HCT116 (cell line): ENCODE measurements around the gene ELP2. TPM values are rescaled to one million over a fixed set of nuclear protein-coding genes. Genes with fewer than 3 reads are reported as not detected.

Source experiments
- ATAC-seq: fragments of 200-7000 bp; cut with Tn5 transposase; 2 replicates; pipeline ENCODE4 v1.9.1; 2020; ENCODE audit warnings: mild to moderate bottlenecking, moderate library complexity
- BruUV-seq: library from RNA; stranded (reverse); fragments of 400-500 nt; replicated peaks from 2 replicates; lab custom pipeline; 2021; lab: Mats Ljungman, UMichigan
- CTCF ChIA-PET: fragments of 300-600 bp; sonication (Branson Sonifier 250); formaldehyde crosslinking; loops from one replicate; lab custom pipeline; 2021; ENCODE audit warnings: antibody characterized with exemption; lab: Charles Lee
- POLR2A ChIA-PET: fragments of 300-600, 350-600 bp; sonication (Branson Sonifier 250); formaldehyde crosslinking; loops from one replicate; lab custom pipeline; 2021; ENCODE audit warnings: antibody characterized with exemption; lab: Charles Lee
- RAD21 ChIA-PET, 2 experiments: fragments of 300-600 bp; sonication (Branson Sonifier 250); formaldehyde crosslinking; loops; one replicate each; lab custom pipeline; 2023; ENCODE audit warnings: low total read pairs in 2 of 2; ENCODE audit not compliant: uncharacterized antibody in 2 of 2, unreplicated experiment in 2 of 2, low non-redundant PET in 1 of 2; lab: Charles Lee
- DNase-seq: peaks from one replicate; pipeline ENCODE4 v3.0.0-alpha.2; 2010; ENCODE audit warnings: low read depth, low spot score
- H2AFZ ChIP-seq: fragments of 200-600 bp; shearing (Covaris generic), sonication (generic); 2 replicates; pipeline ENCODE4 v1.6.1; 2017; ENCODE audit warnings: low read depth, mixed run types, mixed read lengths, antibody characterized with exemption, low read length; ENCODE audit not compliant: poor library complexity, severe bottlenecking
- H3K27ac ChIP-seq: 2 replicates; pipeline ENCODE4 v1.5.1; 2012; ENCODE audit warnings: low read depth, low read length
- H3K27me3 ChIP-seq: fragments of 200-600 bp; sonication (generic); 2 replicates; pipeline ENCODE4 v1.6.1; 2016; ENCODE audit warnings: mixed run types, low read length, mixed read lengths; ENCODE audit not compliant: insufficient read depth
- H3K36me3 ChIP-seq, 2 experiments: fragments of 200-500 bp in 1 of 2; fragments of 200-600 bp in 1 of 2; sonication (Bioruptor generic) in 1 of 2; sonication (generic) in 1 of 2; 2 replicates each; pipeline versions ENCODE4 v1.5.1 to v1.6.1; 2014 to 2016; ENCODE audit warnings: low read length in 2 of 2, inconsistent platforms in 1 of 2, mixed read lengths in 1 of 2, mixed run types in 1 of 2; ENCODE audit not compliant: insufficient read depth in 2 of 2, control insufficient read depth in 1 of 2
- H3K4me1 ChIP-seq, 2 experiments: fragments of 200-600 bp in 1 of 2; sonication (generic) in 1 of 2; 2 replicates each; pipeline versions ENCODE4 v1.5.1 to v1.6.1; 2012 to 2017; ENCODE audit warnings: low read length in 2 of 2, inconsistent platforms in 1 of 2, mild to moderate bottlenecking in 1 of 2, mixed read lengths in 1 of 2, mixed run types in 1 of 2, moderate library complexity in 1 of 2; ENCODE audit not compliant: insufficient read depth in 2 of 2, control insufficient read depth in 1 of 2
- H3K4me2 ChIP-seq: fragments of 200-600 bp; sonication (generic); 2 replicates; pipeline ENCODE4 v1.6.1; 2017; ENCODE audit warnings: mixed run types, low read length, mixed read lengths
- H3K4me3 ChIP-seq, 2 experiments: fragments of 200-600 bp in 1 of 2; sonication (generic) in 1 of 2; replicated peaks in 1 of 2; 2 replicates each; pipeline ENCODE4 v1.5.1; 2011 to 2016; ENCODE audit warnings: low read length in 2 of 2, control low read depth in 1 of 2, low read depth in 1 of 2, mild to moderate bottlenecking in 1 of 2, mixed read lengths in 1 of 2, mixed run types in 1 of 2
- H3K79me2 ChIP-seq: fragments of 200-600 bp; sonication (generic); 2 replicates; pipeline ENCODE4 v1.6.1; 2017; ENCODE audit warnings: mild to moderate bottlenecking, mixed run types, low read length, moderate library complexity, mixed read lengths; ENCODE audit not compliant: insufficient read depth
- H3K9ac ChIP-seq: fragments of 200-600 bp; sonication (generic); 2 replicates; pipeline ENCODE4 v1.6.1; 2016; ENCODE audit warnings: low read length, mixed read lengths
- H3K9me2 ChIP-seq: fragments of 200-600 bp; sonication (generic), shearing (Covaris generic); 2 replicates; pipeline ENCODE4 v1.6.1; 2017; ENCODE audit warnings: mixed run types, mild to moderate bottlenecking, moderate library complexity; ENCODE audit not compliant: insufficient read depth
- H3K9me3 ChIP-seq, 2 experiments: fragments of 200-500 bp in 1 of 2; fragments of 200-600 bp in 1 of 2; sonication (Bioruptor generic) in 1 of 2; sonication (generic) in 1 of 2; 2 replicates each; pipeline ENCODE4 v1.6.1; 2014 to 2017; ENCODE audit warnings: low read length in 2 of 2, mixed read lengths in 2 of 2, inconsistent platforms in 1 of 2, low read depth in 1 of 2, mild to moderate bottlenecking in 1 of 2, mixed run types in 1 of 2, moderate library complexity in 1 of 2; ENCODE audit not compliant: control insufficient read depth in 1 of 2, insufficient read depth in 1 of 2
- H4K20me1 ChIP-seq: fragments of 200-600 bp; sonication (generic), shearing (Covaris generic); 2 replicates; pipeline ENCODE4 v1.6.1; 2017; ENCODE audit warnings: mixed run types, mild to moderate bottlenecking, moderate library complexity; ENCODE audit not compliant: insufficient read depth
- CBX3 ChIP-seq: IDR thresholded peaks from 2 replicates; pipeline ENCODE4 v1.6.1; 2012; ENCODE audit warnings: low read depth
- CEBPB ChIP-seq: IDR thresholded peaks from 2 replicates; pipeline ENCODE4 v1.6.1; 2012; ENCODE audit warnings: low read depth
- EGR1 ChIP-seq: IDR thresholded peaks from 2 replicates; pipeline ENCODE4 v1.6.1; 2012; ENCODE audit warnings: low read depth
- ELF1 ChIP-seq: IDR thresholded peaks from 2 replicates; pipeline ENCODE4 v1.6.1; 2012; ENCODE audit warnings: low read depth, borderline replicate concordance
- FOSL1 ChIP-seq: IDR thresholded peaks from 2 replicates; pipeline ENCODE4 v1.6.1; 2012; ENCODE audit warnings: low read depth
- JUND ChIP-seq: IDR thresholded peaks from 2 replicates; pipeline ENCODE4 v1.6.1; 2012
- POLR2AphosphoS5 ChIP-seq: IDR thresholded peaks from 2 replicates; pipeline ENCODE4 v1.6.1; 2011; ENCODE audit warnings: mild to moderate bottlenecking, low read depth, low read length, moderate library complexity
- RAD21 ChIP-seq: IDR thresholded peaks from 2 replicates; pipeline ENCODE4 v1.6.1; 2012; ENCODE audit warnings: low read depth, mild to moderate bottlenecking
- SIN3A ChIP-seq: IDR thresholded peaks from 2 replicates; pipeline ENCODE4 v1.6.1; 2012; ENCODE audit warnings: low read depth
- TCF7L2 ChIP-seq: IDR thresholded peaks from 2 replicates; pipeline ENCODE4 v1.7.0; 2011; ENCODE audit warnings: borderline replicate concordance, inconsistent platforms; ENCODE audit not compliant: insufficient read depth, insufficient read length; ENCODE audit errors: extremely low read depth
- YY1 ChIP-seq: IDR thresholded peaks from 2 replicates; pipeline ENCODE4 v1.6.1; 2011; ENCODE audit warnings: low read length, low read depth, moderate library complexity, mild to moderate bottlenecking; ENCODE audit not compliant: insufficient replicate concordance; ENCODE audit errors: extremely low read depth
- ZBTB33 ChIP-seq: IDR thresholded peaks from 2 replicates; pipeline ENCODE4 v1.6.1; 2011; ENCODE audit warnings: mild to moderate bottlenecking, low read length, moderate library complexity; ENCODE audit not compliant: insufficient replicate concordance; ENCODE audit errors: extremely low read depth
- ZFX ChIP-seq: fragments of 450-650 bp; IDR thresholded peaks from 2 replicates; pipeline ENCODE4 v1.6.1; 2017
- intact Hi-C: fragments of 100-400 bp; cut with micrococcal nuclease; formaldehyde crosslinking; loops from 2 replicates; pipeline ENCODE4 v1.10.0; 2022
- total RNA-seq: library from RNA; stranded (reverse); gene quantifications from one replicate; pipeline ENCODE4 v1.2.1, GENCODE V29; 2021; ENCODE audit not compliant: unreplicated experiment
- TF ChIP-seq, protein P1 (sequence below): IDR thresholded peaks from 2 replicates; pipeline ENCODE4 v1.6.1; 2012
- TF ChIP-seq, protein P2 (sequence below): IDR thresholded peaks from 2 replicates; pipeline ENCODE4 v1.6.1; 2012; ENCODE audit warnings: low read depth
- TF ChIP-seq, protein P3 (sequence below): IDR thresholded peaks from 2 replicates; pipeline ENCODE4 v1.6.1; 2012
- TF ChIP-seq, protein P4 (sequence below), 3 experiments: fragments of 200-600 bp in 1 of 3; sonication (generic) in 1 of 3; IDR thresholded peaks in 2 of 3; conservative IDR thresholded peaks in 1 of 3; 2 replicates each; pipeline ENCODE4 v1.5.1; 2012 to 2017; ENCODE audit warnings: low read depth in 2 of 3, low read length in 2 of 3, antibody characterized with exemption in 1 of 3, borderline replicate concordance in 1 of 3, control low read depth in 1 of 3, mild to moderate bottlenecking in 1 of 3, mixed read lengths in 1 of 3, mixed run types in 1 of 3, moderate library complexity in 1 of 3; ENCODE audit not compliant: insufficient read depth in 1 of 3

The ELP2 gene
- total RNA-seq, 1 experiment from 2014 or later = 109 TPM

- H3K27ac ChIP-seq = no peak overlapping the region
- intact Hi-C loops = no loop called here
- BruUV-seq = no TSS peak
- no peaks in the 10 kb centered on the region for H4K20me1 ChIP-seq
- CTCF ChIA-PET = no interaction called here
- no peaks in the 10 kb centered on the region for H3K9me2 ChIP-seq
- ATAC-seq (no peak), DNase-seq (no peak)
- H2AFZ ChIP-seq = no peak overlapping the region
- H3K4me3 ChIP-seq = no peak overlapping the region
- H3K4me1 ChIP-seq = no peaks in the 10 kb centered on the region
- H3K9me3 ChIP-seq = no peaks in the 10 kb centered on the region
- no peaks in the 10 kb centered on the region for H3K27me3 ChIP-seq
- TF ChIP-seq ZFX = no peak
- TF ChIP-seq POLR2AphosphoS5 = no peak
- TF ChIP-seq, protein P1, sequence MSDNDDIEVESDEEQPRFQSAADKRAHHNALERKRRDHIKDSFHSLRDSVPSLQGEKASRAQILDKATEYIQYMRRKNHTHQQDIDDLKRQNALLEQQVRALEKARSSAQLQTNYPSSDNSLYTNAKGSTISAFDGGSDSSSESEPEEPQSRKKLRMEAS = no peak
- TF ChIP-seq, protein P2, sequence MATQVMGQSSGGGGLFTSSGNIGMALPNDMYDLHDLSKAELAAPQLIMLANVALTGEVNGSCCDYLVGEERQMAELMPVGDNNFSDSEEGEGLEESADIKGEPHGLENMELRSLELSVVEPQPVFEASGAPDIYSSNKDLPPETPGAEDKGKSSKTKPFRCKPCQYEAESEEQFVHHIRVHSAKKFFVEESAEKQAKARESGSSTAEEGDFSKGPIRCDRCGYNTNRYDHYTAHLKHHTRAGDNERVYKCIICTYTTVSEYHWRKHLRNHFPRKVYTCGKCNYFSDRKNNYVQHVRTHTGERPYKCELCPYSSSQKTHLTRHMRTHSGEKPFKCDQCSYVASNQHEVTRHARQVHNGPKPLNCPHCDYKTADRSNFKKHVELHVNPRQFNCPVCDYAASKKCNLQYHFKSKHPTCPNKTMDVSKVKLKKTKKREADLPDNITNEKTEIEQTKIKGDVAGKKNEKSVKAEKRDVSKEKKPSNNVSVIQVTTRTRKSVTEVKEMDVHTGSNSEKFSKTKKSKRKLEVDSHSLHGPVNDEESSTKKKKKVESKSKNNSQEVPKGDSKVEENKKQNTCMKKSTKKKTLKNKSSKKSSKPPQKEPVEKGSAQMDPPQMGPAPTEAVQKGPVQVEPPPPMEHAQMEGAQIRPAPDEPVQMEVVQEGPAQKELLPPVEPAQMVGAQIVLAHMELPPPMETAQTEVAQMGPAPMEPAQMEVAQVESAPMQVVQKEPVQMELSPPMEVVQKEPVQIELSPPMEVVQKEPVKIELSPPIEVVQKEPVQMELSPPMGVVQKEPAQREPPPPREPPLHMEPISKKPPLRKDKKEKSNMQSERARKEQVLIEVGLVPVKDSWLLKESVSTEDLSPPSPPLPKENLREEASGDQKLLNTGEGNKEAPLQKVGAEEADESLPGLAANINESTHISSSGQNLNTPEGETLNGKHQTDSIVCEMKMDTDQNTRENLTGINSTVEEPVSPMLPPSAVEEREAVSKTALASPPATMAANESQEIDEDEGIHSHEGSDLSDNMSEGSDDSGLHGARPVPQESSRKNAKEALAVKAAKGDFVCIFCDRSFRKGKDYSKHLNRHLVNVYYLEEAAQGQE = no peak
- no peak for TF ChIP-seq CBX3
- no peak for TF ChIP-seq FOSL1
- no peak for TF ChIP-seq JUND
- no peak for TF ChIP-seq CEBPB
- TF ChIP-seq ZBTB33 = no peak
- TF ChIP-seq, protein P3, sequence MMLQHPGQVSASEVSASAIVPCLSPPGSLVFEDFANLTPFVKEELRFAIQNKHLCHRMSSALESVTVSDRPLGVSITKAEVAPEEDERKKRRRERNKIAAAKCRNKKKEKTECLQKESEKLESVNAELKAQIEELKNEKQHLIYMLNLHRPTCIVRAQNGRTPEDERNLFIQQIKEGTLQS = no peak
- TF ChIP-seq RAD21 = no peak
- no peak for TF ChIP-seq EGR1
- TF ChIP-seq, protein P4, sequence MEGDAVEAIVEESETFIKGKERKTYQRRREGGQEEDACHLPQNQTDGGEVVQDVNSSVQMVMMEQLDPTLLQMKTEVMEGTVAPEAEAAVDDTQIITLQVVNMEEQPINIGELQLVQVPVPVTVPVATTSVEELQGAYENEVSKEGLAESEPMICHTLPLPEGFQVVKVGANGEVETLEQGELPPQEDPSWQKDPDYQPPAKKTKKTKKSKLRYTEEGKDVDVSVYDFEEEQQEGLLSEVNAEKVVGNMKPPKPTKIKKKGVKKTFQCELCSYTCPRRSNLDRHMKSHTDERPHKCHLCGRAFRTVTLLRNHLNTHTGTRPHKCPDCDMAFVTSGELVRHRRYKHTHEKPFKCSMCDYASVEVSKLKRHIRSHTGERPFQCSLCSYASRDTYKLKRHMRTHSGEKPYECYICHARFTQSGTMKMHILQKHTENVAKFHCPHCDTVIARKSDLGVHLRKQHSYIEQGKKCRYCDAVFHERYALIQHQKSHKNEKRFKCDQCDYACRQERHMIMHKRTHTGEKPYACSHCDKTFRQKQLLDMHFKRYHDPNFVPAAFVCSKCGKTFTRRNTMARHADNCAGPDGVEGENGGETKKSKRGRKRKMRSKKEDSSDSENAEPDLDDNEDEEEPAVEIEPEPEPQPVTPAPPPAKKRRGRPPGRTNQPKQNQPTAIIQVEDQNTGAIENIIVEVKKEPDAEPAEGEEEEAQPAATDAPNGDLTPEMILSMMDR (IDR thresholded peaks at IDR 0.05 in 2 of 3, conservative IDR thresholded peaks at IDR 0.05 in 1 of 3; ENCODE audit: borderline replicate concordance in 1 of 3, insufficient read depth in 1 of 3, low read depth in 2 of 3, low read length in 2 of 3) = no peak
- no peak for TF ChIP-seq TCF7L2
- no peak for TF ChIP-seq SIN3A
- no peak for TF ChIP-seq ELF1
- no peak for TF ChIP-seq YY1
- POLR2A ChIA-PET = no interaction called here
- H3K36me3 ChIP-seq = no peaks in the 10 kb centered on the region; a peak in 1 of 4 replicates
- no peaks in the 10 kb centered on the region for H3K79me2 ChIP-seq
- no peak overlapping the region for H3K4me2 ChIP-seq
- RAD21 ChIA-PET = no interaction called here
- H3K9ac ChIP-seq = no peak overlapping the region
Measured at GRCh38 chr18:36200354-36200771, 70.7 kb downstream of the ELP2 start.
